Measurements from ENCODE around the gene NEK1.
"Not testable (repeated sequence)": the region's sequence is repeated elsewhere in the genome, so short reads cannot be mapped to it uniquely, and the experiment has no call there.

- not testable (repeated sequence) for TF ChIP-seq CTCF (IDR thresholded peaks at IDR 0.05); EZH2 (IDR thresholded peaks at IDR 0.05; ENCODE audit: borderline replicate concordance, insufficient read depth, low read depth, low read length, poor library complexity, severe bottlenecking)
Measured at GRCh38 chr4:169494234-169494633, 118.1 kb downstream of the NEK1 start.

All from B cell (primary cell).